AG04450 (cell line): Measurements from ENCODE around the gene MYO5C. TPM values are rescaled to one million over a fixed set of nuclear protein-coding genes. Genes with fewer than 3 reads are reported as not detected.
A peak's percentile ranks its signal among the peaks of the same experiment; 100 is the strongest.

ENCODE experiments used
- CTCF ChIA-PET: fragments of 300-600, 350-600 bp; formaldehyde crosslinking; extraction: SDS; loops from one replicate; lab custom pipeline; 2022; ENCODE audit warnings: antibody characterized with exemption, inconsistent platforms; lab: Charles Lee
- POLR2A ChIA-PET: fragments of 350-600 bp; formaldehyde crosslinking; extraction: SDS; loops from one replicate; lab custom pipeline; 2021; ENCODE audit warnings: antibody characterized with exemption, inconsistent platforms; lab: Yijun Ruan, JAX
- DNase-seq: peaks from one replicate; pipeline ENCODE4 v3.0.0-alpha.2; 2011; ENCODE audit warnings: low read depth, low spot score
- H3K27ac ChIP-seq: one replicate; pipeline ENCODE4 v1.5.1; 2012; ENCODE audit warnings: low read depth, low read length, control low read depth
- H3K27me3 ChIP-seq: one replicate; pipeline ENCODE4 v1.6.0; 2012; ENCODE audit warnings: low read length; ENCODE audit not compliant: control insufficient read depth, insufficient read depth
- H3K4me3 ChIP-seq: 2 replicates; pipeline ENCODE4 v1.5.1; 2011; ENCODE audit warnings: mild to moderate bottlenecking, low read depth, low read length, control low read depth
- H3K9me3 ChIP-seq: 2 replicates; pipeline ENCODE4 v1.5.1; 2012; ENCODE audit warnings: low read length; ENCODE audit not compliant: control insufficient read depth, insufficient read depth
- polyA plus RNA-seq: library from polyadenylated mRNA; depleted of rRNA; stranded (reverse); fragments of >200 nt; gene quantifications from 2 replicates; pipeline ENCODE4 v1.2.3, GENCODE V29; 2011
- TF ChIP-seq, protein P1 (sequence below): IDR thresholded peaks from 2 replicates; pipeline ENCODE4 v1.5.1; 2011; ENCODE audit warnings: low read depth, low read length, control low read depth, inconsistent platforms

Gene MYO5C
- polyA plus RNA-seq, 1 experiment = 0.24 TPM

DNA sequence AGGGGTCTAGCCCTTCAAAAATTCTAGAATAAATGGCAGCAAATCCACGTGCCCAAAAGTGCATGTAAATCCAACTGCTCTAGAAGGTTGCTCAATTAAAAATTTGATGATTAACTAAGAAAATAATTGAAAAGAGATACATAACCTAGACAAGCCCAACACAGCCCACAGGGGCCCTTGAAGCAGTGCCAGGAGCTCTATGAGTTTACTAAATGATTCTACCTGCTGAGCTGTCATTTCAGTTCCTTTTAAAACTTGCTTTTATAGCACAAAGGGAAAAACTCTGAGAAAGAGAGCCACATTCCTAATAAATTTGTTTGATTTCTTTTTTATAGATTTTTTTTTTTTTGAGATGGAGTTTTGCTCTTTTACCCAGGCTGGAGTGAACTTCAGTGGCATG lies 65.5 kb downstream of the MYO5C start:
- DNase-seq = no peak
- TF ChIP-seq, protein P1, sequence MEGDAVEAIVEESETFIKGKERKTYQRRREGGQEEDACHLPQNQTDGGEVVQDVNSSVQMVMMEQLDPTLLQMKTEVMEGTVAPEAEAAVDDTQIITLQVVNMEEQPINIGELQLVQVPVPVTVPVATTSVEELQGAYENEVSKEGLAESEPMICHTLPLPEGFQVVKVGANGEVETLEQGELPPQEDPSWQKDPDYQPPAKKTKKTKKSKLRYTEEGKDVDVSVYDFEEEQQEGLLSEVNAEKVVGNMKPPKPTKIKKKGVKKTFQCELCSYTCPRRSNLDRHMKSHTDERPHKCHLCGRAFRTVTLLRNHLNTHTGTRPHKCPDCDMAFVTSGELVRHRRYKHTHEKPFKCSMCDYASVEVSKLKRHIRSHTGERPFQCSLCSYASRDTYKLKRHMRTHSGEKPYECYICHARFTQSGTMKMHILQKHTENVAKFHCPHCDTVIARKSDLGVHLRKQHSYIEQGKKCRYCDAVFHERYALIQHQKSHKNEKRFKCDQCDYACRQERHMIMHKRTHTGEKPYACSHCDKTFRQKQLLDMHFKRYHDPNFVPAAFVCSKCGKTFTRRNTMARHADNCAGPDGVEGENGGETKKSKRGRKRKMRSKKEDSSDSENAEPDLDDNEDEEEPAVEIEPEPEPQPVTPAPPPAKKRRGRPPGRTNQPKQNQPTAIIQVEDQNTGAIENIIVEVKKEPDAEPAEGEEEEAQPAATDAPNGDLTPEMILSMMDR = no peak
- peaks cover 7% of the 10 kb centered on the region for H3K27me3 ChIP-seq
- ChIA-PET CTCF (interaction anchor here (0.6 to 5.6 kb wide), 5 partner anchors 13 to 259 kb away, joined by 3 to 48 read pairs (median 4); partner anchors contain the start of gene LEO1), POLR2A (interaction anchor here (0.7 kb wide), 1 partner anchor 235 kb away, joined by 3 read pairs; no protein-coding TSS in a partner anchor)
- no peaks in the 10 kb centered on the region for H3K9me3 ChIP-seq
- H3K27ac ChIP-seq = no peak overlapping the region
- no peak overlapping the region for H3K4me3 ChIP-seq

GRCh38 chr15:52228921-52229320 lies 66.7 kb downstream of the MYO5C start:
- ChIA-PET POLR2A (no interaction called here), CTCF (interaction anchor here (0.6 to 5.6 kb wide), 11 partner anchors 11 to 257 kb away, joined by 3 to 48 read pairs (median 13); partner anchors contain the start of gene LEO1)
- no peak for DNase-seq
- Histone ChIP-seq H3K27ac (no peak overlapping the region), H3K27me3 (peaks cover 6% of the 10 kb centered on the region), H3K4me3 (no peak overlapping the region), H3K9me3 (no peaks in the 10 kb centered on the region)
- TF ChIP-seq, protein P1 = no peak

- TF ChIP-seq, protein P1 = peak; percentile 86
- Histone ChIP-seq H3K27me3 (peaks cover 6% of the 10 kb centered on the region), H3K9me3 (no peaks in the 10 kb centered on the region), H3K4me3 (no peak overlapping the region), H3K27ac (no peak overlapping the region)
- DNase-seq = peak; percentile 75
- ChIA-PET CTCF (interaction anchor here (0.6 to 5.6 kb wide), 35 partner anchors 10 to 580 kb away, joined by 3 to 48 read pairs (median 5); partner anchors contain the start of gene LEO1), POLR2A (interaction anchor here (0.6 to 0.7 kb wide), 2 partner anchors 67 to 156 kb away, joined by 3 read pairs; no protein-coding TSS in a partner anchor)
Measured at GRCh38 chr15:52227456-52227855, 68.1 kb downstream of the MYO5C start.

DNA sequence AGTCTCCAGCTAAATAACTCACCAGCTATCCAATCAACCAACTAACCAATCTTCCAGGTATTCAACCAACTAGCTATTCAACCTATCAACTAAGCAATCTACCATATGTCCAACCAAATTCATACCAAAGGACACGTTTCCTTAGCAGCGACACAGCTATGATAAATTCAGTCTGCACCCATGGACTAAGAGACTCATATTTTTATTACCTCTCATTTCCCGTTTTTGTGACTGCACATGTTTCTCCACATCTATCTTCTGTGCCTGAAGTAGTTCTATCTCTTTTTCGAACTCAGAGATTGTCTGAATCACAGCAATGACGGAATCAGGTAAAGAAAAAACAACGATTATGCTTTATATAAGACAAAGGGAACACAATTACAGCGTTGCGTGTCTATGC lies 70.4 kb downstream of the MYO5C start:
- Histone ChIP-seq H3K27ac (no peak overlapping the region), H3K4me3 (no peak overlapping the region), H3K27me3 (peaks cover 9% of the 10 kb centered on the region), H3K9me3 (no peaks in the 10 kb centered on the region)
- ChIA-PET CTCF (interaction anchor here (1.1 to 5.6 kb wide), 5 partner anchors 8 to 244 kb away, joined by 3 to 48 read pairs (median 4); no protein-coding TSS in a partner anchor), POLR2A (no interaction called here)
- no peak for DNase-seq
- TF ChIP-seq, protein P1 = no peak

DNA sequence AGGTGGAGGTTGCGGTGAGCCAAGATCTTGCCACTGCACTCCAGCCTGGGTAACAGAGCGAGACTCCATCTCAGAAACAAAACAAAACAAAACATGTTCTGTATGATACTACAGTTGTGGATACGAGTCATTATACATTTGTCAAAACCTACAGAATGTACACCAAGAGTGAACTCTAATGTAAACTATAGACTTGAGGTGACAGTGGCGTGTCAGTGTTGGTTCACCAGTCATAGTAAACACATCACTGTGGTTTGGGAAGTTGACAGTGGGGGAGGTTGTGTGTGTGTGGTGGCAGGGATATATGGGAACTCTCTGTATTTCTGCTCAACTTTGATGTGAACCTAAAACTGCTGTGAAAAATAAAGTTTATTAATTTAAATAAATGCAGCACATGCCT lies 71.4 kb downstream of the MYO5C start:
- TF ChIP-seq, protein P1 = no peak
- Histone ChIP-seq H3K27me3 (peaks cover 9% of the 10 kb centered on the region), H3K4me3 (no peak overlapping the region), H3K9me3 (no peaks in the 10 kb centered on the region), H3K27ac (no peak overlapping the region)
- CTCF ChIA-PET = interaction anchor here (0.6 to 1.2 kb wide), 4 partner anchors 10 to 435 kb away, joined by 3 to 5 read pairs (median 4); no protein-coding TSS in a partner anchor
- POLR2A ChIA-PET = no interaction called here
- DNase-seq = no peak
